ENCODE data around the gene SLC7A8.

SLC7A8 gene

GRCh38 chr14:23154964-23155587 is 28.4 kb downstream of the SLC7A8 start:
- DNase-seq = no peak

DNA sequence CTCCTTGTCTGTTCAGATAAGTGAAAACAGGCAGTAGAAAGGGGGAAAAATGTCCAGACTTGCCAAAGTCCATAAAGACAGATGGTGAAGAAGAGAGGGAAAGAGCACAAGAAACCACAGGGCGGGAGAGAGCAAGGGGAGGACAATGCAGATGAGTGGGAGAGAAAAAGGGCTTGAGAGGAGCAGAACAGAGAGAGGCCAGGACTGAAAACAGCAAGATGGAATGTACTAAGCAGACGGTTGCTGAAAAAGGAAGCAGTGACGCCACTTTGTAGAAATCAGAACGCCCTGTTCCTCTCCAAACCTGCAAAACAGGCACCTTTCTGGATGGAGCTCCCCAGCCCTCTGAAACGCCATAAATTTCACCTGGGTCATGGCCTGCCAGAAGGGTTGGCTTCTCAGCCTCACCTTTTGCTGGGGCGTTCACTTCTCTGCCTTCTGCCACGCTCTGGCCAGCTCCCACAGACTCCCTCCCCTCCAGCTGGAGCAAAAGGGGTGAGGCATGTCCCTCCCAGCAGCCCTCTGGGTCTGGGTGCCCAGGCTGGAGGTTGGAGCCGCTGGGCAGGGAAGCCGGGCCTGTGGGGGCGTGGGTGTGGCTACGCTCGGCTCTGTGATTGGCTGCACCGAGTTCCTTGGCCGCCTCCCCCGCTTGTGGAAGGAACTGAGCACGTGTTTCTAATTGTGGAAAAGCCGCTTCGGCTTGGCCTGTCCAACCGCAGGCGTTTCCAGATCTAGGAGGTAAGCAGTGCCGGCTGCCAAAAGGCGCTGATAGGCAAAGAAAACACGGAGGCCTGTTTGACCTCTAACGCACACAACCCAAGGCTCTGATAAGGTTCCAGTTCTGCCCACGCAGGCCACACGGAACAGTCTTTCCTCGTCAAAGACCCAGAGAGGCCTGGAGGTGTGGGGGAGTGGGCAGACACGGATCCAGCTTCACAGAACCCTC is 29.3 kb downstream of the SLC7A8 start:
- DNase-seq = no peak

GRCh38 chr14:23151342-23151741 is 32.1 kb downstream of the SLC7A8 start:
- no peak for DNase-seq

- DNase-seq = no peak
These were observed 33.7 kb downstream of the SLC7A8 start for GRCh38 chr14:23149745-23150144.

- no peak for DNase-seq
These were observed 34.7 kb downstream of the SLC7A8 start for GRCh38 chr14:23148591-23149249.

- DNase-seq = no peak
These were observed 35.8 kb downstream of the SLC7A8 start for GRCh38 chr14:23147676-23148075.

DNA sequence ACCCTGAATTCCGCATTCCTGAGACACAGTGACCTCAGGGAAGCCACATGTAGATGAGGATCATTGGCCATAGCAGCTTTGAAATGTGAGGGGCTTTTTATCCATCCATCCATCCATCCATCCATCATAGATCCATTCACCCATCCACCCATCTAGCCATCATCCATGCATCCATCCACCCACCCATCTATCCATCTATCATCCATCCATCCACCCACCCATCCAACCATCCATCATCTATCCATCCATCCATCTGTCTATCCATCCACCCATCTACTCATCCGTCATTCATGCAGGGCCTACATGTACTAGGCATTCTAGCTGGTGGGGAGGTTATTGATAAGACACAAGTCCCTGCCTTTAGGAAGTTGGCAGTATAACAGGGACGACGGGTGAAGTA is 36.5 kb downstream of the SLC7A8 start:
- DNase-seq = no peak

DNA sequence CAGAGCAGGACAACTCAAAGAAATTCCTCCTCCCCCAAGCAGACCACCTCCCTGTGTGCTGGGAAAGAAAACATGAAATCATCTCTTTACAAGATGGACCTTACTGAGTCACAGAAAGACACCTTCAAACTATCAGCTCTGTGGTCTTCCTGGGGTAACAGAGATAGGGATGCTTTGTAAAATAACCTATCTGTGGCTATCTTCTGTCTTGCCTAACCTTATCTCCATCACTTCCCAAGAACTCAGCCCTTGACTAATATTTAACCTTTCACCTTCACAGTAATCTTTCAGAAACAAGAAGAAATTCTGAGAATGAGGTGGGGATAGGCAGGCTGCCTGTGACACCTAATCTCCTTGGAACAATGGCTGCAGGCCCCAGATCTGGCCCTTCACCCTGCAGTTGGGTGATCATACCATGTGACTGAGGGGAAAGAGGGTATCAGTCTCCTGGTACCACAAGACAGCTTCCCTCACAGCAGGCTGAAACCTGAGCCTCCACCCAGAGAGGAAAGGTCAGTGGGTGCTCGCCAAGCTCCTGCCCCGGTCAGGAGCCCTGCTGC is 37.0 kb downstream of the SLC7A8 start:
- DNase-seq = no peak

- DNase-seq = no peak
These were observed 37.6 kb downstream of the SLC7A8 start for GRCh38 chr14:23145794-23146350.

GRCh38 chr14:23143911-23144310 is 39.5 kb downstream of the SLC7A8 start:
- no peak for DNase-seq

- no peak for DNase-seq
These were observed 40.6 kb downstream of the SLC7A8 start for GRCh38 chr14:23142826-23143225.

DNA sequence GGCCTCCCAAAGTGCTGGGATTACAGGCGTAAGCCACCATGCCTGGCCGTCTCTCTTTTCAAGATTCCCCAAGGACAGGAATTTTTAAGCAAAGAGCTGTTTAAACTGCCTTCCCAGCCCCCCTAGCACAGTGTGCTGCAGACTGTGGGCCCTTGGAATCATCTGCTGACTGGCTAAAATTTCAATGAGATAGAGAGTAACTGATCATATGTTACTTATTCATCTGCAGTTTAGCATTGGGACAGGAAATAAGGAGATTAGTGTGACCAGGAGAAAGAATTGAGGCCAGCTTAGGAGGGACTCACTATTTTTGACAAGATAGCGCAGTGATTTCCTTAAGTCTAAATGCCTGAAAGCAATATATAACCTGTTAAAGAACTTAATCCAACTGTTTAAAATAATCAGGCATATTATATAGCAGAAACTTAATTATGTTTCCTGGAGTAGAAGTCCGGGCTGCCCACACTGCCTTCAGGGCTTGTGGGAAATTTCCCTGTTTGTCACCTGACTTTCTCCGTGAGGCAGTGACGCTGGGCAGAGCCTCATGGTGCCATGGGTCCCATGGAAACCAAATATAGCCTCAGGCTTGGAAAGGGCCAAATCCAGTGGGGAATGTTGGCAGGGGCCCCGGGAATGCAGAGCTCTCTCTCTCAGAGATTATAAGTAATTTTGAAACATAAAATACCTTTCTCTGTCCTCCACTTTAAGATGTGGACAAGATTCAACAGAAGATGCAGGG is 41.6 kb downstream of the SLC7A8 start:
- DNase-seq = no peak

DNA sequence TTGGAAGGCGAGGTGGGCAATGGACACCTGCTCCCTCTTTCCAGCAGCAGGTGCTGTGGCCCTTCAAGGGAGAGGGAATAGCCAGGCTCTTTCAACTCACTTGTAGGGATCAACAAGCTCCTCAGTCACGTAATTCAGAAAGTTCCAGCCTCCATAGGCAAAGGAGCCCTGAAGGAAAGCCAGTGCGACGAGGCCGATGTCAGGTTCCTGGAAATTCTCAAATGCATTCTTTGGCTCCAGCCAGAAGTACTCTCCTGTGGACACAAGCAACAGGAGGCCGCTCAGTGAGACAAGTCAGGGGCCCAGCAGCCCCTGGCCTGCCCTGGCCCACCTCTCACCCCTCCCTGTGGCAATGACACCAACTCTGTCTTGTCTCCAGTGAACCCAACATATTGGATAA is 43.1 kb downstream of the SLC7A8 start:
- no peak for DNase-seq

- no peak for DNase-seq
These were observed 43.6 kb downstream of the SLC7A8 start for GRCh38 chr14:23139874-23140273.

- no peak for DNase-seq
These were observed 45.5 kb downstream of the SLC7A8 start for GRCh38 chr14:23137813-23138535.

GRCh38 chr14:23137192-23137812 is 46.2 kb downstream of the SLC7A8 start:
- DNase-seq = no peak

- no peak for DNase-seq
These were observed 46.8 kb downstream of the SLC7A8 start for GRCh38 chr14:23136566-23137133.

DNA sequence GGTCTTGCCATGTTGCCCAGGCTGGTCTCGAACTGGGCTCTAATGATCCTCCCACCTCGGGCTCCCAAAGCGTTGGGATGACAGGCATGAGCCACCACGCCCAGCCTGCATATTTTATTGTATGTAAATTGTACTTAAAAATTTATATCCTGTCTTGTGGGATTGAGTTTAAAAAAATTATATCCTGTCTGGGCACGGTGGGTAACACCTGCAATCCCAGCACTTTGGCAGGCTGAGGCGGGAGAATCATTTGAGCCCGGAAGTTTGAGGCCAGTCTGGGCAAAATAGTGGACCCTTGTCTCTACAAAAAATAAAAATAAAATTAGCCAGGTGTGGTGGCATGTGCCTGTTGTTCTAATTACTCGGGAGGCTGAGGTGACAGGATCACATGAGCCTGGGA is 50.5 kb downstream of the SLC7A8 start:
- DNase-seq = no peak

- no peak for DNase-seq
These were observed 52.0 kb downstream of the SLC7A8 start for GRCh38 chr14:23131482-23131881.

GRCh38 chr14:23130871-23131270 is 52.6 kb downstream of the SLC7A8 start:
- DNase-seq = no peak

- no peak for DNase-seq
These were observed 53.6 kb downstream of the SLC7A8 start for GRCh38 chr14:23129759-23130316.

All from NCI-H1417 treated with DMSO at 0.1 percent for 48 hours (cell line).